Mesenchymal stem cell (in vitro differentiated cells and primary cell): Measurements from ENCODE around the gene GIMAP8.

Source experiments
- DNase-seq: peaks from one replicate; pipeline ENCODE4 v3.0.0-alpha.2; 2013
- H2AFZ ChIP-seq: one replicate; pipeline ENCODE4 v1.6.1; 2013; ENCODE audit warnings: low read depth, mild to moderate bottlenecking, control low read depth, inconsistent platforms, low read length, moderate library complexity
- H2AK5ac ChIP-seq: 2 replicates; pipeline ENCODE4 v1.6.1; 2013; ENCODE audit warnings: low read length, moderate library complexity, mild to moderate bottlenecking, inconsistent platforms; ENCODE audit not compliant: severe bottlenecking
- H2BK120ac ChIP-seq: one replicate; pipeline ENCODE4 v1.6.1; 2013; ENCODE audit warnings: low read depth, mild to moderate bottlenecking, inconsistent platforms, low read length, moderate library complexity
- H2BK12ac ChIP-seq, 2 experiments: one replicate each; pipeline ENCODE4 v1.6.1; 2013; ENCODE audit warnings: inconsistent platforms in 2 of 2, low read length in 2 of 2, mild to moderate bottlenecking in 2 of 2, moderate library complexity in 2 of 2, control low read depth in 1 of 2
- H2BK15ac ChIP-seq: one replicate; pipeline ENCODE4 v1.6.1; 2013; ENCODE audit warnings: mild to moderate bottlenecking, low read depth, inconsistent platforms; ENCODE audit not compliant: poor library complexity, severe bottlenecking
- H2BK5ac ChIP-seq: 2 replicates; pipeline ENCODE4 v1.6.1; 2013; ENCODE audit warnings: low read depth, mild to moderate bottlenecking, low read length, control low read depth, inconsistent platforms; ENCODE audit not compliant: poor library complexity, severe bottlenecking
- H3K14ac ChIP-seq, 2 experiments: one replicate each; pipeline ENCODE4 v1.6.1; 2013; ENCODE audit warnings: inconsistent platforms in 2 of 2, low read length in 2 of 2, control low read depth in 1 of 2, mild to moderate bottlenecking in 1 of 2, moderate library complexity in 1 of 2
- H3K18ac ChIP-seq, 2 experiments: one replicate each; pipeline ENCODE4 v1.6.1; 2013; ENCODE audit warnings: inconsistent platforms in 2 of 2, low read length in 2 of 2, control low read depth in 1 of 2, low read depth in 1 of 2, mild to moderate bottlenecking in 1 of 2
- H3K23ac ChIP-seq, 2 experiments: one replicate each; pipeline ENCODE4 v1.6.1; 2013; ENCODE audit warnings: inconsistent platforms in 2 of 2, low read length in 2 of 2, mild to moderate bottlenecking in 2 of 2, moderate library complexity in 2 of 2, control low read depth in 1 of 2
- H3K27ac ChIP-seq: 2 replicates; pipeline ENCODE4 v1.5.1; 2013; ENCODE audit warnings: mild to moderate bottlenecking, moderate library complexity, low read length, control low read depth, inconsistent platforms; ENCODE audit not compliant: poor library complexity, severe bottlenecking
- H3K27me3 ChIP-seq, 2 experiments: 2 replicates each; pipeline versions ENCODE4 v1.6.1 to v1.7.0; 2013; ENCODE audit warnings: low read length in 2 of 2, mild to moderate bottlenecking in 2 of 2, moderate library complexity in 2 of 2, control low read depth in 1 of 2, inconsistent platforms in 1 of 2; ENCODE audit not compliant: control insufficient read depth in 1 of 2, insufficient read depth in 1 of 2
- H3K36me3 ChIP-seq, 2 experiments: 2 replicates each; pipeline versions ENCODE4 v1.6.1 to v1.7.0; 2013; ENCODE audit warnings: low read length in 2 of 2, control low read depth in 1 of 2, inconsistent platforms in 1 of 2, low read depth in 1 of 2, mild to moderate bottlenecking in 1 of 2; ENCODE audit not compliant: insufficient read depth in 2 of 2, control insufficient read depth in 1 of 2
- H3K4ac ChIP-seq, 2 experiments: one replicate each; pipeline ENCODE4 v1.6.1; 2013; ENCODE audit warnings: inconsistent platforms in 2 of 2, low read length in 2 of 2, mild to moderate bottlenecking in 2 of 2, moderate library complexity in 2 of 2, control low read depth in 1 of 2, low read depth in 1 of 2
- H3K4me1 ChIP-seq: 2 replicates; pipeline ENCODE4 v1.6.1; 2013; ENCODE audit warnings: low read depth, low read length, control low read depth; ENCODE audit not compliant: control insufficient read depth, insufficient read depth
- H3K4me2 ChIP-seq: 2 replicates; pipeline ENCODE4 v1.6.1; 2013; ENCODE audit warnings: low read length, mild to moderate bottlenecking, inconsistent platforms; ENCODE audit not compliant: poor library complexity, severe bottlenecking
- H3K4me3 ChIP-seq, 2 experiments: 2 replicates each; pipeline versions ENCODE4 v1.5.1 to v1.7.0; 2013; ENCODE audit warnings: low read length in 2 of 2, mild to moderate bottlenecking in 2 of 2, control low read depth in 1 of 2, low read depth in 1 of 2; ENCODE audit not compliant: insufficient read depth in 1 of 2
- H3K79me1 ChIP-seq: replicated peaks from 2 replicates; pipeline ENCODE4 v1.6.1; 2013; ENCODE audit warnings: mild to moderate bottlenecking, control low read depth, low read length, inconsistent platforms; ENCODE audit not compliant: poor library complexity, severe bottlenecking
- H3K9ac ChIP-seq: 2 replicates; pipeline ENCODE4 v1.7.0; 2013; ENCODE audit warnings: mild to moderate bottlenecking, low read length, moderate library complexity
- H3K9me3 ChIP-seq: 2 replicates; pipeline ENCODE4 v1.7.0; 2013; ENCODE audit warnings: mild to moderate bottlenecking, low read length; ENCODE audit not compliant: control insufficient read depth
- H4K8ac ChIP-seq: one replicate; pipeline ENCODE4 v1.6.1; 2013; ENCODE audit warnings: inconsistent platforms, mild to moderate bottlenecking, low read length, moderate library complexity
- H4K91ac ChIP-seq: one replicate; pipeline ENCODE4 v1.6.1; 2013; ENCODE audit warnings: mild to moderate bottlenecking, low read length, inconsistent platforms
- WGBS: methylation state at CpG from one replicate; pipeline ENCODE4 v1.1.7; 2013; ENCODE audit warnings: mixed read lengths; 5-methylcytosine and 5-hydroxymethylcytosine counted together

The GIMAP8 gene

DNA sequence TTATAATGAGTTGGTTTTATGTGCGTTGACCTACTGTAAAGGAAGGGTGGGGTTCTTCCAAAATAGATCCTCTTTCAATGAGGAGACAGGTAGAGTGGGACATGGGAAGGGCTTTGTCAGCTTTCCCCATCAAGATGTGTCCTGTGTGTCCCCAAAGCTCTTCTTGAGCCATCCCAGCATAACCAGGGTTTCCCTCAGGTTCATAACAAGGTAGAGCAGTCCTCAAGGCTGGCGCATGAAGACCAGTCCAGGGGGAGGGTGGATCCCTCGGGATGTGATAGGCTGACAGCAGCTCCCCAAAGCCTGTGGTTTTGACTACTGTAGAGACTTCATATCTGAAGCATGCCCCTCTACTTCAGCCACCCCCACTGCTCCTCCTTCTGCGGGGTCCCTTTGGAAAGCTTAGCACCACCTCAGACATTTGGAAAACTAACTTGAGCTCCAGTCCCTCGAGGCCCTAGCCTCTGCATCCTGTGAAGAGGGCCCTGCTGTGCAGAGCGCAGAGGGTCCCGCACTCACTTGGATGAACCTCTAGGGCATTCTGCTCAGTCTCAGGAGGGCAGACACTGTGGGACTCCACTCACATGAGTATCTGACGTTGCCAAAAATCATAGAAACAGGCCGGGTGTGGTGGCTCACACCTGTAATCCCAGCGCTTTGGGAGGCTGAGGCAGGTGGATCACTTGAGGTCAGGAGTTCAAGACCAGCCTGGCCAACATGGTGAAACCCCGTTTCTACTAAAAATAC lies 1.1 kb upstream of the GIMAP8 start:
- no peak overlapping the region for H4K91ac ChIP-seq
- no peak overlapping the region for H4K8ac ChIP-seq
- no peak overlapping the region for H2AFZ ChIP-seq
- no peak overlapping the region for H2BK5ac ChIP-seq
- H3K23ac ChIP-seq: no peak overlapping the region
- no peak overlapping the region for H2BK120ac ChIP-seq
- H3K9me3 ChIP-seq: no peaks in the 10 kb centered on the region
- H2BK12ac ChIP-seq: no peak overlapping the region
- H3K79me1 ChIP-seq: no peaks in the 10 kb centered on the region
- 74% methylated on average over 11 of the region's 11 CpGs for WGBS
- H3K27ac ChIP-seq: no peak overlapping the region
- no peak overlapping the region for H2BK15ac ChIP-seq
- no peak overlapping the region for H3K14ac ChIP-seq
- H3K36me3 ChIP-seq: no peaks in the 10 kb centered on the region
- H3K4me1 ChIP-seq: peaks cover 2% of the 10 kb centered on the region
- no peak overlapping the region for H3K18ac ChIP-seq
- H3K4me3 ChIP-seq: no peak overlapping the region
- H3K4me2 ChIP-seq: no peak overlapping the region
- H3K9ac ChIP-seq: no peak overlapping the region
- no peak overlapping the region for H3K4ac ChIP-seq
- no peak overlapping the region for H2AK5ac ChIP-seq
- H3K27me3 ChIP-seq: peaks cover 26 to 37% of the 10 kb centered on the region in 2 experiments
- no peak for DNase-seq

DNA sequence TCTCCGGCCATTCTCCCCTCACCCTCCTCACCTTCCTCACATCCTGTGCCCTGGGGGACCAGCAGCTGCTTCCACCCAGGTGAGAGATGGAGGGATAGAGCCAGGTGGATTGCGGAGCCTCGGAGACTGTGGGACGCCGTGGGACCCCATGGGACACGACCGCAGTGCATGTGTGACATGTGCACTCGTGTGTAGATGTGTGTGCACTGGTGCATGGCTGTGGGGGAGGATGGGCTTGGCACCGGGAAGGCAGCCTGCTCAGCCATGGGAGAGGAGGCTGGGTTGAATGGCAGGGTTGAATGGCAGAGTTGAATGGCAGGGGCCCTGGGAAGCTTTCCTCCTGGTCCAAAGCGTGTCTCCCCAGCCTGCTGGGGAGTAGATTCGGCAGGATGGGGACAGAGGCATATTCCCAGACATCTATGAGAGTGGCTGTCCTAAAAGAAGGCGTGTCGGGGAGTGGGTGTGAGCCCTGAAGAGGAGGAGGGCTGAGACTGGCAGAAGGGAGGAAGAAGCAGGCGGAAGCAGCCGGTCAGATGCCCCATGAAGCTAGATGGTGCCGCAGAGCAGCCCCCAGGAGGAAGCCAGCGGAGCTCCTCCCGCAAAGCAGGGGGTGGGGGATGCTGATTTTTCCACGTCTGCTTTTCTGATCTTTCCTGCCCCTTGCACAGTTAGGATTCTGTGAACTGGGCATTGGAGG lies 815 bp downstream of the GIMAP8 start:
- Histone ChIP-seq H2BK12ac (no peak overlapping the region), H3K27me3 (peaks cover 26 to 39% of the 10 kb centered on the region in 2 experiments), H3K4me2 (no peak overlapping the region), H2AK5ac (no peak overlapping the region), H3K4me1 (peaks cover 2% of the 10 kb centered on the region), H4K8ac (no peak overlapping the region), H3K36me3 (no peaks in the 10 kb centered on the region), H4K91ac (no peak overlapping the region), H2AFZ (no peak overlapping the region), H2BK15ac (no peak overlapping the region), H3K4me3 (no peak overlapping the region), H3K4ac (no peak overlapping the region), H3K9ac (no peak overlapping the region), H3K9me3 (no peaks in the 10 kb centered on the region), H3K79me1 (no peaks in the 10 kb centered on the region), H3K14ac (no peak overlapping the region), H2BK120ac (no peak overlapping the region), H3K18ac (no peak overlapping the region), H3K27ac (no peak overlapping the region), H2BK5ac (no peak overlapping the region), H3K23ac (no peak overlapping the region)
- WGBS: 82% methylated on average over 14 of the region's 19 CpGs
- no peak for DNase-seq

DNA sequence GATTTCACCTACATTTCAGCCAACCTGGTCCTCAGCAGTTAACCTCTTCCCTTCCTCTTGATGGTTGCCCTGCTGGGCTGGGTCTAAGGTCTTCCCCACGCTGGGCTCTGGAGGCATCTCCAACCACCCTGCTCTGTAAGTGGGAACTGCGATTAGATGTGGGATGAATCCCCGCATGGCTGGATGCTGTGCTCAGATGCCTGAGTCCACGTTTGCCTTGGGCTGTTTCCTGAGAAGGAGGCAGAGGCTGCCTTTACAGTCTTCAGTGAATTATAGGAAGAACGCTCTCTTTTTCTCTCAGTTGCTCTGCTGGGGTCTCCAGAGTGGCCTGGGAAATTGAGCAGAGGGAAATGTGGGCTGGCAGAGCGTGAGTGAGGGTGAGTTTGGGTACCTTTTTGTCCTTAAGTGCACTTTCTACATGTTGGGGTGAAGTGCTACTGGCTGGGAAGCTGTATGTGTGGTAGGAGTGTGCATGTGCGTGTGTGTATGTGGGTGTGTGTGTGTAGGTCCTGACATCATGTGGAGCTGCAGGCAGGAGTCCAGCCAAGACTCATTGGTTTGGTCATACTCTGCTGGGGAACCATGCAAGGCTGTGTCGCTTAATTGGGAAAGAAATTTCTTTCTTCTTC lies 1.5 kb downstream of the GIMAP8 start:
- Histone ChIP-seq H3K27ac (no peak overlapping the region), H2AFZ (no peak overlapping the region), H2BK15ac (no peak overlapping the region), H3K4me3 (no peak overlapping the region), H4K91ac (no peak overlapping the region), H3K36me3 (no peaks in the 10 kb centered on the region), H3K14ac (no peak overlapping the region), H3K23ac (no peak overlapping the region), H3K79me1 (no peaks in the 10 kb centered on the region), H3K4me2 (no peak overlapping the region), H2AK5ac (no peak overlapping the region), H2BK5ac (no peak overlapping the region), H3K9ac (no peak overlapping the region), H3K27me3 (peaks cover 26 to 39% of the 10 kb centered on the region in 2 experiments), H3K4me1 (no peaks in the 10 kb centered on the region), H3K9me3 (no peaks in the 10 kb centered on the region), H3K4ac (no peak overlapping the region), H2BK120ac (no peak overlapping the region), H4K8ac (no peak overlapping the region), H3K18ac (no peak overlapping the region), H2BK12ac (no peak overlapping the region)
- DNase-seq: no peak
- 76% methylated on average over 8 of the region's 8 CpGs for WGBS

DNA sequence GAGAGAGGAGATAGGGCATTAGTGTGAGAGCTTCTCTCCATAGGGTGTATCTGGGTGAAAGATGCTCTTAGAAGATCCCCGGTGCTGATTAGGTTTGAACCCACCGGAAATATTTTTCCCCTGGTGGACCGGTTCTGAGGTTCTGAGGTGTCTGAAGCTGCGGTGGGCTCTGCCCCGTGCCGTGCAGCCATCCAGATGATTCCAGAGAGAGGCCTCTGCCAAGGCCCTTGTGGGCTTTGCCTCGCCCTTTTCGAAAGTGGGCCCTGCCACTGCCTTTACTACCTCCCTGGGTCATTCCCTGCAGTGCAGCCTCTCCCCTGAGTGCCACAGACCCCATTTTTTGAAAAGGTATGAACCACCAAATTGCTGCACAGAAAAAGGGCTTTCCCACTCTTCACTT lies 2.8 kb downstream of the GIMAP8 start:
- Histone ChIP-seq H3K4ac (no peak overlapping the region), H3K36me3 (no peaks in the 10 kb centered on the region), H3K79me1 (no peaks in the 10 kb centered on the region), H3K4me3 (no peak overlapping the region), H3K23ac (no peak overlapping the region), H2BK15ac (no peak overlapping the region), H2BK12ac (no peak overlapping the region), H2AK5ac (no peak overlapping the region), H2AFZ (no peak overlapping the region), H3K4me1 (no peaks in the 10 kb centered on the region), H3K9me3 (no peaks in the 10 kb centered on the region), H3K27me3 (peaks cover 26 to 39% of the 10 kb centered on the region in 2 experiments), H3K4me2 (no peak overlapping the region), H4K91ac (no peak overlapping the region), H3K18ac (no peak overlapping the region), H4K8ac (no peak overlapping the region), H2BK120ac (no peak overlapping the region), H2BK5ac (no peak overlapping the region), H3K27ac (no peak overlapping the region), H3K9ac (no peak overlapping the region), H3K14ac (no peak overlapping the region)
- DNase-seq: no peak
- WGBS: 83% methylated on average over 8 of the region's 8 CpGs
